ENCODE results near the gene NTHL1. TPM values are rescaled to one million over a fixed set of nuclear protein-coding genes. Genes with fewer than 3 reads are reported as not detected.

NTHL1 gene
- total RNA-seq, 1 experiment from 2014 or later = 51.6 TPM

GRCh38 chr16:2005646-2006045 is 42.0 kb downstream of the NTHL1 start:
- Histone ChIP-seq H3K4me3 (ENCODE audit: low read depth, low read length, poor library complexity, severe bottlenecking) (no peak overlapping the region), H3K27me3 (replicated peaks; ENCODE audit: insufficient read depth, low read depth, low read length, poor library complexity) (no peaks in the 10 kb centered on the region), H3K9me3 (ENCODE audit: low read depth, low read length, poor library complexity, severe bottlenecking) (no peaks in the 10 kb centered on the region), H3K4me1 (ENCODE audit: insufficient read depth, low read length, poor library complexity, severe bottlenecking) (peaks cover 43% of the 10 kb centered on the region), H3K27ac (ENCODE audit: low read depth, low read length, poor library complexity, severe bottlenecking) (peak overlapping the region; percentile 37), H3K36me3 (ENCODE audit: insufficient read depth, low read length, poor library complexity, severe bottlenecking) (peaks cover 30% of the 10 kb centered on the region)
- TF ChIP-seq CTCF (conservative IDR thresholded peaks at IDR 0.05; ENCODE audit: low read depth, low read length) (peak; percentile 71), EZH2 (IDR thresholded peaks at IDR 0.05; ENCODE audit: borderline replicate concordance, low read depth, low read length, poor library complexity, severe bottlenecking) (no peak)
- ChIA-PET CTCF (interaction anchor here (0.9 to 1.2 kb wide), 2 partner anchors 24 to 135 kb away, joined by 6 to 7 read pairs; partner anchors contain the start of gene NOXO1), POLR2A (ENCODE audit: low non-redundant PET) (no interaction called here)
- DNase-seq (ENCODE audit: low spot score) = peak; percentile 80
- BruUV-seq (replicated peaks) = no TSS peak
- intact Hi-C loops (cut with micrococcal nuclease; ENCODE audit: unreplicated experiment) = loop anchor here (1.0 to 10.0 kb wide), 2 partner anchors 135 to 209 kb away; partner anchors contain the start of genes BRICD5 and PGP

GRCh38 chr16:2004795-2005517 is 42.7 kb downstream of the NTHL1 start:
- CTCF ChIA-PET = interaction anchor here (0.5 to 1.2 kb wide), 3 partner anchors 24 to 136 kb away, joined by 6 to 9 read pairs (median 7); partner anchors contain the start of gene NOXO1
- POLR2A ChIA-PET (ENCODE audit: low non-redundant PET) = no interaction called here
- Histone ChIP-seq H3K9me3 (ENCODE audit: low read depth, low read length, poor library complexity, severe bottlenecking) (no peaks in the 10 kb centered on the region), H3K4me3 (ENCODE audit: low read depth, low read length, poor library complexity, severe bottlenecking) (no peak overlapping the region), H3K27ac (ENCODE audit: low read depth, low read length, poor library complexity, severe bottlenecking) (peak overlapping the region; percentile 37), H3K36me3 (ENCODE audit: insufficient read depth, low read length, poor library complexity, severe bottlenecking) (peaks cover 35% of the 10 kb centered on the region), H3K27me3 (replicated peaks; ENCODE audit: insufficient read depth, low read depth, low read length, poor library complexity) (no peaks in the 10 kb centered on the region), H3K4me1 (ENCODE audit: insufficient read depth, low read length, poor library complexity, severe bottlenecking) (peaks cover 38% of the 10 kb centered on the region)
- intact Hi-C loops (cut with micrococcal nuclease; ENCODE audit: unreplicated experiment) = loop anchor here (1.0 to 10.0 kb wide), 2 partner anchors 135 to 210 kb away; partner anchors contain the start of genes BRICD5 and PGP
- no peak for TF ChIP-seq CTCF (conservative IDR thresholded peaks at IDR 0.05; ENCODE audit: low read depth, low read length)
- no peak for DNase-seq (ENCODE audit: low spot score)
- BruUV-seq (replicated peaks) = no TSS peak

- H3K9me3 ChIP-seq (ENCODE audit: low read depth, low read length, poor library complexity, severe bottlenecking) = no peaks in the 10 kb centered on the region
- peak overlapping the region; percentile 37 for H3K27ac ChIP-seq (ENCODE audit: low read depth, low read length, poor library complexity, severe bottlenecking)
- CTCF ChIA-PET = interaction anchor here (0.6 kb wide), 1 partner anchor 44 kb away, joined by 4 read pairs; the partner anchor contains the start of genes NTHL1 and TSC2
- TF ChIP-seq CTCF (conservative IDR thresholded peaks at IDR 0.05; ENCODE audit: low read depth, low read length) (peak; percentile 82), EZH2 (IDR thresholded peaks at IDR 0.05; ENCODE audit: borderline replicate concordance, low read depth, low read length, poor library complexity, severe bottlenecking) (no peak)
- BruUV-seq (replicated peaks) = no TSS peak
- intact Hi-C loops (cut with micrococcal nuclease; ENCODE audit: unreplicated experiment) = loop anchor here (10.0 kb wide), 1 partner anchor 211 kb away; the partner anchor contains the start of genes BRICD5 and PGP
- H3K36me3 ChIP-seq (ENCODE audit: insufficient read depth, low read length, poor library complexity, severe bottlenecking) = peaks cover 44% of the 10 kb centered on the region
- peak; percentile 90 for DNase-seq (ENCODE audit: low spot score)
- POLR2A ChIA-PET (ENCODE audit: low non-redundant PET) = interaction anchor here (0.6 kb wide), 1 partner anchor 142 kb away, joined by 6 read pairs; no protein-coding TSS in a partner anchor
- no peak overlapping the region for H3K4me3 ChIP-seq (ENCODE audit: low read depth, low read length, poor library complexity, severe bottlenecking)
- H3K27me3 ChIP-seq (replicated peaks; ENCODE audit: insufficient read depth, low read depth, low read length, poor library complexity) = no peaks in the 10 kb centered on the region
- H3K4me1 ChIP-seq (ENCODE audit: insufficient read depth, low read length, poor library complexity, severe bottlenecking) = peaks cover 38% of the 10 kb centered on the region
These were observed 43.6 kb downstream of the NTHL1 start for GRCh38 chr16:2003827-2004641.
